ENCODE data around the gene CACNA1I. TPM values are rescaled to one million over a fixed set of nuclear protein-coding genes. Genes with fewer than 3 reads are reported as not detected.

CACNA1I gene
- total and polyA plus RNA-seq, 2 of the 8 experiments (the other 6 are each of a cell fraction or from before 2014, with no cell fraction given), result 0.77 to 1.2 TPM

DNA sequence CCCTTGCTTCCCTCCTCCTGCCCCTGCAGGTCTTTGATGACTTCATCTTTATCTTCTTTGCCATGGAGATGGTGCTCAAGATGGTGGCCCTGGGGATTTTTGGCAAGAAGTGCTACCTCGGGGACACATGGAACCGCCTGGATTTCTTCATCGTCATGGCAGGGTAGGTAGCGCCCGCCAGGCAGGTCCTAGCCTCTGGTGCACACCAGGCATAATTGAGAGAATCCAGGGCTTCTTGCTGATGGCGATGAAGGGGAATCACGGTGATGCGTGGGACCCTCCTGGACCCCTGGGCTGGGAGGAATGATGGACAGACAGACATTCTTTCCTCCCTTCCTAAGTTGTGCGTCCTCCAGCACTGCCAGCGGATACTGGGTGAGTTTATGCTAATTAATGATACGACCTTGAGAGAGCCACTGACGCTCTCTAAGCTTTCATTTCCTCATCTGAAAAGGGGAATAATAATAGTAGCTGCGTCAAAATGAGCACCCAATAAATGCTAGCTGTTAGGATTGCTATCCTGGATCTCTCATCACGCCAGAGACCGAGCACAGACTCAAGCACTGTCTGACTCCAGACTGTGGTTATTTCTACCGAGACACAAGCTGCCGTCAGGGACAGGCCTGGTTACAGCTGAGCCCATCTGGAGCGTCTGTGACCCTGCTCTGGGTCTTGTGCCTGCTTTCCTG is 30.1 kb downstream of the CACNA1I start (continued):
- TF ChIP-seq CHD7 (IDR thresholded peaks at IDR 0.05; ENCODE audit: insufficient replicate concordance, low read length) (no peak), CEBPB (IDR thresholded peaks at IDR 0.05; ENCODE audit: low read depth, low read length) (no peak), HDAC6 (IDR thresholded peaks at IDR 0.05; ENCODE audit: low read depth, low read length) (no peak), FOSL1 (IDR thresholded peaks at IDR 0.05; ENCODE audit: insufficient read depth, low read depth, low read length) (no peak), POLR2A (IDR thresholded peaks at IDR 0.05; ENCODE audit: control extremely low read depth in 1 of 2, low read depth in 2 of 2, low read length in 2 of 2) (no peak), TBP (IDR thresholded peaks at IDR 0.05; ENCODE audit: low read depth, low read length) (no peak), GABPA (IDR thresholded peaks at IDR 0.05; ENCODE audit: borderline replicate concordance, insufficient read depth, low read length) (no peak), CHD2 (IDR thresholded peaks at IDR 0.05; ENCODE audit: low read length) (no peak)
- TF ChIP-seq, protein P1, sequence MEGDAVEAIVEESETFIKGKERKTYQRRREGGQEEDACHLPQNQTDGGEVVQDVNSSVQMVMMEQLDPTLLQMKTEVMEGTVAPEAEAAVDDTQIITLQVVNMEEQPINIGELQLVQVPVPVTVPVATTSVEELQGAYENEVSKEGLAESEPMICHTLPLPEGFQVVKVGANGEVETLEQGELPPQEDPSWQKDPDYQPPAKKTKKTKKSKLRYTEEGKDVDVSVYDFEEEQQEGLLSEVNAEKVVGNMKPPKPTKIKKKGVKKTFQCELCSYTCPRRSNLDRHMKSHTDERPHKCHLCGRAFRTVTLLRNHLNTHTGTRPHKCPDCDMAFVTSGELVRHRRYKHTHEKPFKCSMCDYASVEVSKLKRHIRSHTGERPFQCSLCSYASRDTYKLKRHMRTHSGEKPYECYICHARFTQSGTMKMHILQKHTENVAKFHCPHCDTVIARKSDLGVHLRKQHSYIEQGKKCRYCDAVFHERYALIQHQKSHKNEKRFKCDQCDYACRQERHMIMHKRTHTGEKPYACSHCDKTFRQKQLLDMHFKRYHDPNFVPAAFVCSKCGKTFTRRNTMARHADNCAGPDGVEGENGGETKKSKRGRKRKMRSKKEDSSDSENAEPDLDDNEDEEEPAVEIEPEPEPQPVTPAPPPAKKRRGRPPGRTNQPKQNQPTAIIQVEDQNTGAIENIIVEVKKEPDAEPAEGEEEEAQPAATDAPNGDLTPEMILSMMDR (IDR thresholded peaks at IDR 0.05; ENCODE audit: control extremely low read depth in 1 of 3, insufficient read depth in 1 of 3, low read depth in 1 of 3, low read length in 3 of 3), result no peak
